NCI-H146 (cell line): ENCODE data around the gene EPHA8.

Source experiments
- DNase-seq: peaks from one replicate; lab custom pipeline; 2025; lab: John Stamatoyannopoulos, UW

Gene EPHA8

DNA sequence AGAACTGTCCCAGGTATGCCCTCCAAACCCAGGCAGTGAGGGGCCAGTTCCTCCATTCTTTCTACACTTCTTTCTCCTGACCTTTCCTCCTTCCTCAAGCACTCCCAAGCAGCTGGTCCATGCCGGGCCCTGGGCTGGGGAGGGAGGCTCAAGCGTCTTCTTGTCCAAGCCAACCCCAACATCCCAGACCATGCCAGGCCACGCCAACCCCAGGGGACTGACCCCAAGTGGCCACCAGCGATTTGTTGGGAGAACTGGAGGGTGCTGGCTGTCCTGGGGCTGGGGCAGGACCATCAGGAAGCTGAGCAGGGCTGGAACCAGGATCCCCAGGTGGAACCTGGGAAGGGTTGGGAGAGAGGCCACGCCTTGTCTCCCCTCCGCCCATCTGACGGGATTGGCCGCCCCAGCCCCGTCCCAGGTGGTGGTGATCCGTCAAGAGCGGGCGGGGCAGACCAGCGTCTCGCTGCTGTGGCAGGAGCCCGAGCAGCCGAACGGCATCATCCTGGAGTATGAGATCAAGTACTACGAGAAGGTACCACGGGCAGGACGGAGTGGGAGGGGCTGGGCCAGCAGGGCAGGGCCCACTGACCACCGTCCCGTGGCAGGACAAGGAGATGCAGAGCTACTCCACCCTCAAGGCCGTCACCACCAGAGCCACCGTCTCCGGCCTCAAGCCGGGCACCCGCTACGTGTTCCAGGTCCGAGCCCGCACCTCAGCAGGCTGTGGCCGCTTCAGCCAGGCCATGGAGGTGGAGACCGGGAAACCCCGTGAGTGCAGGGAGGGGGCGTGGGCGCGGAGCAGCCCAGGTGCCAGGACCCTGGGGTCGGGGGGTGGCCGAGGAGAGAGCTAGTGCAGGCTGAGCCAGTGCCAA is 29.9 kb downstream of the EPHA8 start:
- peak; percentile 60 for DNase-seq

DNA sequence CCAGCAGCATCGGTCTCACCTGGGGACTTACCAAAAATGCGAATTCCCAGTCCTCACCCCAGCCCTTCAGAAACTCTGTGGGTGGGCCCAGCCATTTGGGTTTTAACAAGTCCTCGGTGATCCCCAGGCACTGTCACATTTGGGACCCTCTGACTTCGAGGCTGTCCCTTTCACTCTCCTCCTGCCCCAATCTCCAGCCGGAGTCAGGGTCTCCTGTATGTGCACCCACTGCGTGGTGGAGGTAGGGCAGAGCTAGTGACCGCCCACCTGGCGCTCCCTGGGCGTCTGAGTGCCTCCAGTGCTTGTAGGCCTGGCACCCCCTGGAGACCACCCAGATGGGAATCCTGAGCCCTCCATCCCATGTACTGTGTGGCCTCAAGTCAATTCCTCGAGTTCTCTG is 31.1 kb downstream of the EPHA8 start:
- no peak for DNase-seq

DNA sequence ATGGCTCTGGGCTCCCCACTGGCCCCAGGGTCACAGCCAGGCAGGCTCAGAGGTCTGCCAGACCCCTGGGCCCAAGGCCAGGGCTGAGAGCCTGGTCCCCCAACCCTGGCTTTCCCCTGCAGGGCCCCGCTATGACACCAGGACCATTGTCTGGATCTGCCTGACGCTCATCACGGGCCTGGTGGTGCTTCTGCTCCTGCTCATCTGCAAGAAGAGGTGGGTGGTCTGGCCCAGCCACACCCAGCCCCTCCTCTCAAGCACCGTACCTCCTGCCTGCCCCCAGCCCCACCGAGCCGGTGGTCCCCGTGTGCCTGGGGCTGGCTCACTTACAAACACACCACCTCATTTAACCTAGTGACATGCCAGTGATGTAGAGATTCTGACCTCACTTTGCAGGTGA is 31.8 kb downstream of the EPHA8 start:
- DNase-seq, result no peak

- DNase-seq, result no peak
Measured at GRCh38 chr1:22597301-22597965, 34.1 kb downstream of the EPHA8 start.

DNA sequence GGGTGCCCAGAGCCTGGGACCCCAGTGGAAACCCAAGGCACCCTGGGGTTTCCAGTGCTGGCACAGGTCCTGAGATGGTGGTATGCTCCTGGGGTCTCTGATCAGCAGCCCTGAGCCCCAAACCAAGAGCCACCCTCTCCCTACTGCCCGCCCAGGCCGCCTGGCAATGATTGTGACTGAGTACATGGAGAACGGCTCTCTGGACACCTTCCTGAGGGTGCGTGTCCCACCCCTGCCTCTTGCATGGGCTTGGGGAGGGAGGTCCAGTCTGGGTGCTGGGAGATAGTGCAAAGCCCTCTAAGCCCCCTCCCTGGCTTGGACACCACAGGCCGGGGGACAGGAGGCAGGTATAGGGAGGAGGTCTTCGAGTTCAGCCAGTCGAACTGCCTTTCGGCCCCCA is 34.7 kb downstream of the EPHA8 start:
- DNase-seq, result no peak

DNA sequence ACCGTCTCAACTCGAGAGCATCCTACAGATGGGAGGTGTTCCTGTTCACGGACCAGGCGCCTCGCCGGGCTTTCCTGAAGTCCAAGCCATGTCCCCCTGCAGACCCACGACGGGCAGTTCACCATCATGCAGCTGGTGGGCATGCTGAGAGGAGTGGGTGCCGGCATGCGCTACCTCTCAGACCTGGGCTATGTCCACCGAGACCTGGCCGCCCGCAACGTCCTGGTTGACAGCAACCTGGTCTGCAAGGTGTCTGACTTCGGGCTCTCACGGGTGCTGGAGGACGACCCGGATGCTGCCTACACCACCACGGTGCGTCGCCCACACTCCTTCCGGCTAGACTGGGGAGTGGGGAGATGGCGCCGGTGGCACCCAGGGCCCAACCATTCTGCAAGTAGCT is 35.4 kb downstream of the EPHA8 start:
- no peak for DNase-seq

DNA sequence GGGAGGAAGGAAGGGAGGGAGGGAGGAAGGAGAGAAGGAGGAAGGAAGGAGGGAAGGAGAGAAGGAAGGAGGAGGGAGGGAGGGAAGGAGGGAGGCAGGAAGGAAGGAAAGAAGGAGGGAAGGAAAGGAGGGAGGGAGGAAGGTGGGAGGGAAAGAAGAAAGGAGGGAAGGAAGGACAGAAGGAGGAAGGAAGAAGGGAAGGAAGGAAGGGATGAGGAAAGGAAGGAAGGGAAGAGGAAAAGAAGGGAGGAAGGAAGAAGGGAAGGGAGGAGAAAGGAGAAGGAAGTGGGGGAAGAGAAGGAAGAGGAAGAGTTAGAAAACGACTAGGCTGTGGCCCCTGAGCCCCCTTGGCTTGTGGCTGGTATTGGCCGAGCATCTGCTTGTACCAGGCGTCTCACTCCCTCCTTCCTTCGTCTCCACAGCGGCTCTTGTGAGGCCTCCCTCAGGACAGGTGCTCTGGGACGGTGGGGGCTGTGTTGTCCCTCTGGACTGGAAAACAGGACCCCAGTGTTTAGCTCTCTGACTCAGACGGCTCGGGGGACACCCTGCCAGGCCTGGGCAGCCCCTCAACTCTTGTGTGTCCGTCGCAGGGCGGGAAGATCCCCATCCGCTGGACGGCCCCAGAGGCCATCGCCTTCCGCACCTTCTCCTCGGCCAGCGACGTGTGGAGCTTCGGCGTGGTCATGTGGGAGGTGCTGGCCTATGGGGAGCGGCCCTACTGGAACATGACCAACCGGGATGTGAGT is 37.0 kb downstream of the EPHA8 start:
- peak; percentile 69 for DNase-seq

DNA sequence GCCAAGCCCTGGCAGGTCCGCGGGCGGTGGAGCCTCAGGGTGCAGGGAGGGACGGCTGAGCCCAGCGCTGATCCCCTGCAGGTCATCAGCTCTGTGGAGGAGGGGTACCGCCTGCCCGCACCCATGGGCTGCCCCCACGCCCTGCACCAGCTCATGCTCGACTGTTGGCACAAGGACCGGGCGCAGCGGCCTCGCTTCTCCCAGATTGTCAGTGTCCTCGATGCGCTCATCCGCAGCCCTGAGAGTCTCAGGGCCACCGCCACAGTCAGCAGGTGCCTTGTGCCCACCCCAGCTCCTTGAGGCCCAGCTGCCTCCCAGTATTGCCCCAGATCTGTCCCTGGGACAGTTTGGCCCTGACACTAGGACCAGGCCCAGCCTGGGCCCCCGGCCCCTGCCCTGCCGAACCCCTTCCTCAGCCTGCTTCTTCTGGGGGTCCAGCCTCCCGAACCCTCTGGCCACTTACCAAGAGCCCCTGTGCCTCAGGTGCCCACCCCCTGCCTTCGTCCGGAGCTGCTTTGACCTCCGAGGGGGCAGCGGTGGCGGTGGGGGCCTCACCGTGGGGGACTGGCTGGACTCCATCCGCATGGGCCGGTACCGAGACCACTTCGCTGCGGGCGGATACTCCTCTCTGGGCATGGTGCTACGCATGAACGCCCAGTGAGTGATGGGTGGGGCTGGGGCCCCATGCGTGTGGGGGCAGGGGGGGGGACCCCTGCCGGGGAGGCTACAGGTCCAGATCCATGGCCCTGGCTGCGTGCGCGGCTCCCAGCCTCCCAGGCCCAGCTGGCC is 37.7 kb downstream of the EPHA8 start:
- DNase-seq, result no peak

DNA sequence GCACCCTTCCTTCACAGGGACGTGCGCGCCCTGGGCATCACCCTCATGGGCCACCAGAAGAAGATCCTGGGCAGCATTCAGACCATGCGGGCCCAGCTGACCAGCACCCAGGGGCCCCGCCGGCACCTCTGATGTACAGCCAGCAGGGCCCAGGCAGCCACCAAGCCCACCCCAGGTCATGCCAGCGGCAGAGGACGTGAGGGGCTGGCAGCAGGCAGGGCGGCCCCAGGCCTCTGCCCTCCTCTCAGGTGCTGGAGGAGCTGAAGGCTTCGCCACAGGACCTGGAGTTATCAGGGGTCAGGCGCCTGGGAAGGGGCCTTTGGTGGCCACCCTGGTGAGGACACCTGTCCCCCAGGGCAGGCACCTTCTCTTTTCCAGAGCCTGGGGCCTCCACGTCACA is 38.3 kb downstream of the EPHA8 start:
- DNase-seq, result no peak

GRCh38 chr1:22602060-22602740 is 38.9 kb downstream of the EPHA8 start:
- DNase-seq, result no peak

GRCh38 chr1:22606161-22606560 is 42.9 kb downstream of the EPHA8 start:
- no peak for DNase-seq

DNA sequence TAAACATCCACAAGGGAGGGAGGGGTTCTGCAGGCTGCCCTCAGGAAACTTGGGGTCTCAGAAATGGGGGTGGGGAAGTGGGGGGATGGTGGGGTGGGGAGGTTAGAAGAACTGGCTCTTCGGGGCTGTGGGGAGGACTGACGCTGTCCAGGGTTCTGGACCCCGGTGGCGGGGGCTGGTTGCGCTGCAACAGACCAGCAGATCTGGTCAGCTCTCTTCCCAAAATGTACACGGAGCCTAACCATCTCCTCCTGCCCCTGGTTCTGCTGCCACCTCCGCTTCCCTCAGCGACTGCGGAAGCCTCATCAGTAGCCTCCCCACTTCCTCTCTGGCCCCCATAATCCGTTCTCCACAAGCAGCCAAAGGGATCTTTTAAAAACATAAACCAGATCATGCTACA is 43.9 kb downstream of the EPHA8 start:
- no peak for DNase-seq

GRCh38 chr1:22608361-22608760 is 45.1 kb downstream of the EPHA8 start:
- DNase-seq, result no peak

GRCh38 chr1:22609291-22609690 is 46.0 kb downstream of the EPHA8 start:
- peak; percentile 57 for DNase-seq

DNA sequence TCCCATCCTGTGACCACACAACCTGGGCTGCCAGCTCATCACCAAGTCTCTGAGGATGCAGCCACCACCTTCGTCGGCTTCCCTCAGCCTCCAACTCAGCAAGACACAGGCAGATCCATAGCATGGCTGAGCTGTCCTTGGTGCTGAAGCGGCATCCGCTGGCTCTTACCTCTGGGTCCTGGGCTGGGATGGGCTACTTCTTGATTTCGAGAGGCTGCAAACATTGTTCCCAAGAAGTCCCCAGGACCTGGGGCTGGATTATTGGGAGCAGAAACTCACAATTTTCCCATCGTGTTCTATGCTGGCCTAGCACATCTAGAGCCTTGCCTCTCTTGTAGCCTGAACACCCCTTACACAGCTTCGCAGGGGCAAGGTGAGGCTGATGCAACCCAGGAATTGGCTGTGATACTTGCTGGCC is 48.2 kb downstream of the EPHA8 start:
- no peak for DNase-seq

DNA sequence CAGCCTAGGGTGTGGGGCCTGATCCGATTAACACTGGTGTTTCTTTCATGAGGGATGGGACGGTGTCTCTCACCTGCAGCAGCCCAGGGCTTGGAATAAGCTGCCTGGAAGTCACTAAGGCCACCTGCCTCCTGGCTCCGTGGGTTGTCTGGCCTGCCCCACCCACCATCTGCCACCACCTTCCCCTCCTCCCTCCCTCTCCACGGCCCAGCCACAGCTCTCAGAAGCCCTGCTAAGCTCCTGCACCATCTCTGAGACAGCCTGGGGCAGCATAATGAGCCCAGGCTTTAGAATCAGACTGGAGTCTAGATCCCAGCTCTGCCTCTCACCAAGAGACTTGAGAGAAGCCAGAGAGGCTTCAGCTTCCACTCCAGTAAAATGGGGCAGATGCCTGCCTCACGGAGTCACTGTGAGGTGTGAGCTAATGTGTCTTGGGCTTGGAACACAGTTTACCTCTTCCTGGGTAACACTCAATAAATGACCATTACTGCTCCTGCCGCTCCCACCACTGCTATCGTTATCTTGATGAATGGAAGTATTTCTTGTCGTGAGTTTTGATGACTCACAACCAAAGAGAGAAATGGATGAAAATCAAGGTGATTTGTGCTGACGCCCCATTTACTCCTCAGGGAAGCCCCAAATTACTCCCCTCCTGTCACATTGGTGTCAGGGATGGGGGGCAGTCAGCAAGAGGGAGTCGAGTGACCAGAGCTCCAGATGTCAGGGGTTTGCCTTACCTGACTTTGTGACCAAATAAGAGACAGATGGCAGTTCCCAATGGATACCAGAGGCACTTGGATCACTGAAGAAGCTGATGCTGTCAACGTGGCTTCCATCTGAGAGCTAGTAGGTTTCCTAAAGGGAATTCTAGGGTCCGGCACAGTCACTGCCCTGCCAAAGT is 49.6 kb downstream of the EPHA8 start:
- peak; percentile 40 for DNase-seq

DNA sequence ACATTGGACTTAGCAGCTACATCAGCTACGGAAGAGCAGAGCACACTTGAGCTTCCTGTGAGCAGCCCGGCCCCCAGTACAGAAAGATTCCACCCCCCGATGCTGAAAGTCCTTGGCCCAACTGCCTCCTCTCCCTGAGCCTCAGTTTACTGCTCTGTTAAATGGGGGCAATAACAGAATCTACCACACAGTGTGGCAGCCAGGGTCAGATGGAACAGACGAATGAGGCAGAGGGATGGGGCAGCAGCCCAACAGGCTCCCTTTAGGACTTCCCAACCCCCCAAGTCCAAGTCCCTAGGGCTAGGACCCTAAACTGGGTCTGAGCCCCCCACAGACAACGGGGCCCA is 50.3 kb downstream of the EPHA8 start:
- DNase-seq, result no peak

DNA sequence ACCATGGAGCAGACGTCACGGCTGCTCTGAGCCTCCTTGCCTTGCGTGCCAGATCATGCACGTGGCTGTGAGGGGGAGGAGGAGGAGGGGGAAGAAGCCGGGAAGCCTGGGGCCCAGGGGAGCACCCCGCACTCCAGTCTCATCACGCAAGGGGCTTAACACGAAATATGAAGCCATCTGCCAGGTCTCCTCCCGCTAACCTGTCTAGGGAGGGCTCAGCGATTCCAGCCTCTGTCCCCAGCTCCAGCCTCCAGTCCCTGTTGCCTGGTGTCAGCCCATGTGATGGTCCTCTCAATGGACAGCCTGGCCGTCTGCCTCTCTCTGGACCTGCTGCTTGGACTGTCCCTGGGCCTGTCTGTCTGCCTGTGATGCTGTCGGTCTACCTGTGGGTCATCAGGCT is 50.7 kb downstream of the EPHA8 start:
- DNase-seq, result no peak

DNA sequence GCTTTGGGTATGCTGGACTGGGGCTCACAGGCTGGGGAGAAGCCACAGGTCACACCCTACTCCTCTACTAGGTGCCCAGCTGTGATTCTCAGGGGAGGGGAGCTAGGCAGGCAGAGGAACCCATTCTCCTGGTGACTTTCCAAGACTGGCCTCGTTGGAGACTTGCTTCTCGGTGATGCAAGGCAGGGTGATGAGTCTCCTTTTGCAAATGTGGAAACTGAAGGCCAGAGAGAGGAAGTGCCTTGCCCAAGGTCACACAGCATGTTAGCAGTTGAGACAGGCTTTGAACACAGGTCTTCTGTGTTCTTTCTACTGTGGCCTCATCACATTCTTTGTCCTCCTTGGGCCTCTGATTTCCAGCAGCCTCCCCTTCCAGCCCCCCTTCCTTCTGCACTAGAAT is 52.6 kb downstream of the EPHA8 start:
- no peak for DNase-seq

GRCh38 chr1:22616571-22616970 is 53.3 kb downstream of the EPHA8 start:
- DNase-seq, result no peak

DNA sequence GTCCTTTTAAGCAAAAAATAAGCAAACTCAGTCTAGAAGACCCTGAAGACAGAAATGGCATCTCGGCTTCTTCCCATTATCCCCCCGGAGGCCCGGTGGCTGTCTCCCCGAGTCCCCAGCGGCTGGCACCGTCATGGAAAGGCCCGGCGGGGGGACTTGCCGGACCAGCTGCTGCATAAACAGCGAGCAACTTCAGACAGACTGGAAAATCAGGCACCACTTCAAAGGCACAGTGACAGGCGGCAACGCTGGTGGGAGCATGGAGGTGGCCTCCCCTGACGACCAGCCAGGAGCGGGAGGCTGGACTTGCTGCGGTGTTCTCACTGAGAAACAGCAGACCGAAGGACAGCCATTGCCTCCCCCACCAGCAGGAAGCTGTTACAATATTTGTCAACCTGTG is 54.8 kb downstream of the EPHA8 start:
- peak; percentile 61 for DNase-seq
